Activated CD4-positive, alpha-beta T cell treated with anti-CD3 and anti-CD28 coated beads, Interleukin-2, amount 50 U/mL, for 4 hours (primary cell): Measurements from ENCODE around the gene OTOF.
A peak's percentile ranks its signal among the peaks of the same experiment; 100 is the strongest.
"Not testable (repeated sequence)": the region's sequence is repeated elsewhere in the genome, so short reads cannot be mapped to it uniquely, and the experiment has no call there.

Experiments used
- DNase-seq, 2 experiments: peaks; one replicate each; pipeline ENCODE4 v3.0.0-alpha.2; 2020

The OTOF gene

GRCh38 chr2:26479131-26479788 is 1.3 kb upstream of the OTOF start:
- no peak for DNase-seq

- DNase-seq: no peak
Observed at GRCh38 chr2:26478366-26478765, 442 bp upstream of the OTOF start.

- no peak for DNase-seq
Observed at GRCh38 chr2:26477126-26477910, 606 bp downstream of the OTOF start.

GRCh38 chr2:26475832-26476501 is 2.0 kb downstream of the OTOF start:
- DNase-seq: no peak

GRCh38 chr2:26475037-26475436 is 2.9 kb downstream of the OTOF start:
- DNase-seq: no peak

DNA sequence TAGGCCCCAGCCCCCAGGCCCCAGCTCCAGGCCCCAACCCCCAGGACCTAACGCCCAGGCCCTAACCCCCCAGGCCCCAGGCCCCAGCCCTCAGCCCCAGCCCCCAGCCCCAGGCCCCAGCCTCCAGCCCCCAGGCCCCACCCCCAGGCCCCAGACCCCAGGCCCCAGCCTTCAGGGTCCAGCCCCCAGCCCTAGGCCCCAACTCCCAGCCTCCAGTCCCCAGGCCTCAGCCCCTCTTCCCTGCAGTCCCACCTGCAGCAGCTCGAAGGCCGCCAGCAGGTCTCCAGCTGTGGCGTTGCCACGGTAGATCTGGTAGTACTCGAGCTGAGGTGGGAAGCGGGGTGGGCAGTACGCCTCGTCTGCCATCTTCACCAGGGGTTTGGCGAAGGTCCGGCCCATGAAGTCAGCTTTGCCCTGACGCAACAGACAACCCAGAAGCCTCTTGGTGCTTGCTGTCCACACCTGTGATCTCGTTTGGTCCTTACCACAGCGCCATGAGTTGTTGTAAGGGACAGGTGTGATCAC is 3.6 kb downstream of the OTOF start:
- no peak for DNase-seq

- DNase-seq: no peak
Observed at GRCh38 chr2:26473796-26474195, 4.1 kb downstream of the OTOF start.

DNA sequence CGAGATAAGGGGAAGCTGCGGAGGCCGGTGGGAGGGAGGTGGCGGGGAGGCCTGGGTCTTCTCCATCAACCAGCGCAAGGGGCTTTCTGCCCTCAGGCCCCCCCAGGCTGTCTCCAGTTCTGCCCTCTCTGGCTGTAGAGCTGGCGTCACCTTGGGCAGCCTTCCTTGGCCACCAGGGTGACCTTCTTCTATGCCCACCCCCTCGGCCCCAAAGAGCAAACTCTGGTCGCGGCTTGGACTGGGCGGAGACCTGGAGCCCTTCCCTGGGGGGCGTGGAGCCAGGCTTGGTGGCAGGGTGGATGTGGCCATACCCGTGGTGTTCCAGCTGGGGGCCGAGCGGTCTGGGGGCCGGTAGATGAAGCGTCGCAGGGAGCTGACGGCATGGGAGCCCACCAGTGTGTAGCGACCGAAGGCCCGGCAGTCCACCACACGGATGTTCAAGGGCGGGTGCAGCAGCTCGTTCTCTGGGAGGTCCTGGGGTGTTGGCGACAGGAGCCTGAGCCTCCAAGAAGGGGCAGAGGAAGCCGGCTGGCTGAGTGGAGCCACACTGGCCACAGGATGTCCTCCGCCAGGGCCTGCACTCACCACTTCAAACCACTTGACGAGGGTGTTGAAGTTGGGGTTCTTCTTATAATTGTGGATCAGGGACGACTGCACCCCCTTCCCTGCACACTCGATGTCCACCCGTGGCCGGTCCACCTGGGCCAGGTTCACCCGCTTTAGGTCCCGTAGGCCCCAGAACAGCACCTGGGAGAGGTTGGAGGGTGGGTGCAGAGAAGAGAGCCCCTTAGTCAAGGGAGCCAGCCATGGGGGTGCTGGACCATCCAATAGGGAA is 4.9 kb downstream of the OTOF start:
- no peak for DNase-seq

DNA sequence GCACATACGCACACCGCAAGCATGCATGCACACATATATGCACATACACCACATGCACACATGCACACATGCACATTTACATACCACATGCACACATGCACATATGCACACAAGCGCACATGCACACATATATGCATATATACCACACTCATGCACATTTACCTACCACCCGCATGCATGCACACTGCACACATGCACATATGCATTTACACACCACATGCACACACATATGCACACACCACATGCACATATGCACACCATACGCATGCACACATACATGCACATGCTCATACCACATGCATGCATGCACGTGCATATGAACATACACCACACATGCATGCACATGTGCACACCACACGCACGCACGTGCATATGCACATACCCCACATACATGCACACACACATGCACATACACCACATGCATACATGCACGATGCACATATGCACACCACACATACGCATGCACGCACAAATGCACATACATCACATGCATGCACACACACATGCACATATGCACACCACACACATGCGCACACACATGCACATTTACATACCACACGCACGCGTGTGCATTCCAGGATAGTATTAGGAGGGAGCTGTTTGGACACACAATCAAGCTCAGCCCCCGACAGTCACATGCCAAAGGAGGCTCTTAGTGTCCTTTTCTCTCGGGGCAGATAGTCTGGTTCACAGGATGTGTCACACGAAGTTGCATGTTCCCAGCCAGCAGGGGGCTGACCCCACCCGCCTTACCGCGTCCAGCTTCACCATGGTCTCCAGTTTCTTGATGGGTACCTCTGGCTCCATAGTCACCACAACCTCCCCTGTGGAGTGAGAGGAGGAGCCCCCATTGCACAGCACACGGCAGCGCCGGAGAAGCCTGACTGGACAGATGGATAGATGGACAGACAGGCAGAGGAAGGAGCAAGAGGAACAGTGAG is 5.9 kb downstream of the OTOF start:
- no peak for DNase-seq

DNA sequence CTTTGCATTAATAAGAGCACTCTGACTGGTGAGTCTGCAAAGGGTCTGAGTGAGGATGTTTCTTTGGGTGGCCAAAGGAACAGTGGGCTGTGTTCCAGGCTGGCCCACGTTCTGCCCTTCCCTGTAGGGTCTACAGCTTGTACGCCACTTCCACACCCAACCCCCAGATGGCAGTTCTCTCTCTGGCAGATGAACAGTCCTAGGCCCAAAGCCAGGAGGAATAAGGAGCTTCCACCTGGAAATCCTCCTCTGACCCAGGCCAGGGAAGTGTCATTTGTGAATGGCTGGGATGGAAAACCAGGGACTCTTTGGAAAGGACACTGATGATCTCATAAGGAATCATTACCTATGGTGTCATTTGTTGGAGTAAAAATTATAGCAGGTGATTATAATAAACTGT is 6.6 kb downstream of the OTOF start:
- DNase-seq: no peak

- no peak for DNase-seq
Observed at GRCh38 chr2:26470601-26471260, 7.2 kb downstream of the OTOF start.

DNA sequence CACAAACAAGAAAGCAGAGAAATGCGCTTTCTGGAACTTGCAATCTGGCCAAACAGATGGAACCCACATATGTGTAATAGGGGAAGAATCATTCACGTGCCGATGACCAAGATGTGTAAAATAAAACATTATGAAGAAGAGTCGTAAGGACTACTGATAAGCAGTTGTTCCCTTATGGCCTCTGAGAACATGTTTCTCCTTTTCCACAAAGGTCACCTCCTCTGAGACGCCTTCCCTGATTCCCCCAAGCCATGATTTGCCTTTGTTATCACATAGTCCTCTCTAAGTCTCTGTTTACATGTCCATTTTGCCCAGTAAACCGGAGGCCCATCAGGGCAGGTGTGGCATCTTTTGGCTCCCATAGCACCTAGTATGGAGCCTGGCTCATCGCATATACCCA is 8.0 kb downstream of the OTOF start:
- no peak for DNase-seq

DNA sequence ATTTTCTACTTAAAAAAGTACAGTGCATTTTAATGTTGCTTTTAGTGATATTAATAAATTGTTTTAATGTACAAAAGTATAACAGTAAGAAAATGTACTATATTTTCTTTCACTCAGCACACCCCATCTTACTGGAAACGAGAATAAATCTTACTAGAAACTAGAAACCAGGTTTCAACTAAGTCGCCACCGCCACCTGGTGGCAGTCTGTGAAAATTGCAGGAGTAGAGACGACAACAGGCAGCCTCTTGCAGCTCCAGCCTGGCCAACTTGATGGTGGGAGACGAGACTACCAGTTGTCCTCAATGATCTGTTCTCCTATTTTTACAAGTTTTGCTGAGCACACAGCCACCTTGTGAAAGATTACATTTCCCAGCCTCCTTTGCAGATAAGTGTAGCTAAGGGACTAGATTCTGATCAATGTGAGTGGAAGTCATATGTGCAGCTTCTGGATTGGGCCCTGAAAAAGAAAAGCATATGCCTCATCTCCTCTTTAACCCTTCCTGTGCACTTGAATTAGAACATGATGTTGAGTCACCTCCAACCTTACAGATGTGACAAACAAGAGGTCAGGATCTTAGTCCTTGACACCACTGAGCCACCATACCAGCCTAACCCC is 8.7 kb downstream of the OTOF start:
- peak; percentile 41 to 44 for DNase-seq

- DNase-seq: not testable (repeated sequence)
Observed at GRCh38 chr2:26468544-26468943, 9.4 kb downstream of the OTOF start.

- no peak for DNase-seq
Observed at GRCh38 chr2:26466662-26467310, 11.1 kb downstream of the OTOF start.

- no peak for DNase-seq
Observed at GRCh38 chr2:26465981-26466471, 11.9 kb downstream of the OTOF start.

- no peak for DNase-seq
Observed at GRCh38 chr2:26465266-26465925, 12.5 kb downstream of the OTOF start.

DNA sequence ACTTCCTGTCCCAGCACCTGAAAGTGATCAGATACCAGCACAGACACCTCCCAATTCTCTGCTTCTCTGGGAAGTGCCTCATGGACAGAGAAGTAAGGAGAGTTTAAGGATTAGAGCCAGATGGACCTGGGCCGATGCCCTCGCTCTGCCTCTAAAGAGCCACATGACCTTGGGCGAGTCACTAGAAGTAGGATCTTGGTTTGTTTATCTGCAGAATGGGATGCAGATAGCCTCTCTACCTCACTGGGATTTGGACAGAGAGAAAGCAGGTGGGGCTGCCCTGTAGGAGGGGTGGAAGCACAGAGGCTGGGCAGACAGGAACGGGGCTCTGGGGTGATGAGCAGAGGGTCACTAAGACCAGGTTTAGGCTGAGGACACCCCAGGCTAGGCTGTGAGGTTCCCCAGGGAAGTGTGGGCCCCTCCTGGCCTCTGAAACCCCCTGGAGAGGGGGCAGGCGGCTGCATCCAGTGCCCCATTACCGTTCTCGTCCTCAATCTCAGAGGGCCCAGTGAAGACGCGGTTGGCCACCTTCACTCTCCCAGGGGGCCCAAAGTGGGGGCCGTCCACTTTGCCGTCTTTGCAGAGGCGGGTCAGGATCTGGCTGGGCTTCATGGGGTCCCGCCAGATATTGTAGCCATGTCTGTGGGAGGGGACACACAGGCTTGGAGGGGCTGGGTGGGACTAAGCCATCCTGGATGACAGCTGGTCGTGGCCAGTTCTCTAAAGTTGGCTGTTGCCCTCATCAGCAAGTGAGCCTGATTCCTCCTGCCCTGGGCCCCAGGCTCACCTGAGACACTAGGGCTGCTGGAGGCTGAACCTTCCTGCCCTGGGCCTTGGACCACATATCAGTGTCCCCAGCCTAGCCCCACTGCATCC is 13.3 kb downstream of the OTOF start:
- DNase-seq: no peak
